VCaP (cell line): ENCODE measurements around the gene TARP.

Source experiments
- H3K27ac ChIP-seq: fragments of 450-650 bp; 2 replicates; pipeline ENCODE4 v1.5.1; 2017
- TF ChIP-seq, protein P1 (sequence below): fragments of 450-650 bp; conservative IDR thresholded peaks from 2 replicates; pipeline ENCODE4 v1.5.1; 2017; ENCODE audit warnings: mild to moderate bottlenecking, moderate library complexity

The TARP gene

DNA sequence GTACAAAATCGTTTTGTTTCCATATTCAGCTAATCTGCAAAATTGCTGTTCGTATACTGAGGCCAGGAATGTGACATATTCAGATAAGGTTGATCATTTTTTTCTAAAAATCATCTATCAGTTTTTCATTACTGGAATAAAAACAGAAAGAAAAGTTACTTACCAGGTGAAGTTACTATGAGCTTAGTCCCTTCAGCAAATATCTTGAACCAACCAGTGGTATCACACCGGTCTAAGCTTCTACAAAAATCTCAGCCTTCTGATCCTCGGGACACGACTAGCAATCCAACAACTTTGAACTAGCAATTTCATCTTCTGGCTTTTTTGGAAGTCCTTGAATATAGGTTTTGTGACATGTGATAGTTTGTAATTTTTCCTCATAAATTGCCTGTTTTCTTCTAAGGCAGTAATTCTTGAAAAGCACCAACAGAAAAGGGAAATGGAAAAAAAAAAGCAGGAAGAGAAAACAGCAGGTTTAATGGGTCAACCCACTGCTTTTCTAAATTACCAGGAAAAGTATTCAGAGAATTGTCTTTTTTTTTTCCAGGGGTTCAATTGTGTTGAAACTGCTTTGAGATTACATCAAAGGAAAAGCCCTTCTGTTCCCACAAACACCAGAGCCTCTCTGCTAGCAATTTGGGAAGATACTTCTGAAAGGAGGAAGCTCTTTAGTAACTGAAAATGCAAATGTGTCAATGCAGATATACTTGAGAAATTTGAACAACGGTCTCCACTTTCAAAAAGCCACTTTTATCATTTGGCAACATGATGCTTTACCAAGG lies 2.9 kb upstream of the TARP start:
- peak overlapping the region; percentile 100 for H3K27ac ChIP-seq
- TF ChIP-seq, protein P1, sequence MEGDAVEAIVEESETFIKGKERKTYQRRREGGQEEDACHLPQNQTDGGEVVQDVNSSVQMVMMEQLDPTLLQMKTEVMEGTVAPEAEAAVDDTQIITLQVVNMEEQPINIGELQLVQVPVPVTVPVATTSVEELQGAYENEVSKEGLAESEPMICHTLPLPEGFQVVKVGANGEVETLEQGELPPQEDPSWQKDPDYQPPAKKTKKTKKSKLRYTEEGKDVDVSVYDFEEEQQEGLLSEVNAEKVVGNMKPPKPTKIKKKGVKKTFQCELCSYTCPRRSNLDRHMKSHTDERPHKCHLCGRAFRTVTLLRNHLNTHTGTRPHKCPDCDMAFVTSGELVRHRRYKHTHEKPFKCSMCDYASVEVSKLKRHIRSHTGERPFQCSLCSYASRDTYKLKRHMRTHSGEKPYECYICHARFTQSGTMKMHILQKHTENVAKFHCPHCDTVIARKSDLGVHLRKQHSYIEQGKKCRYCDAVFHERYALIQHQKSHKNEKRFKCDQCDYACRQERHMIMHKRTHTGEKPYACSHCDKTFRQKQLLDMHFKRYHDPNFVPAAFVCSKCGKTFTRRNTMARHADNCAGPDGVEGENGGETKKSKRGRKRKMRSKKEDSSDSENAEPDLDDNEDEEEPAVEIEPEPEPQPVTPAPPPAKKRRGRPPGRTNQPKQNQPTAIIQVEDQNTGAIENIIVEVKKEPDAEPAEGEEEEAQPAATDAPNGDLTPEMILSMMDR = no peak

DNA sequence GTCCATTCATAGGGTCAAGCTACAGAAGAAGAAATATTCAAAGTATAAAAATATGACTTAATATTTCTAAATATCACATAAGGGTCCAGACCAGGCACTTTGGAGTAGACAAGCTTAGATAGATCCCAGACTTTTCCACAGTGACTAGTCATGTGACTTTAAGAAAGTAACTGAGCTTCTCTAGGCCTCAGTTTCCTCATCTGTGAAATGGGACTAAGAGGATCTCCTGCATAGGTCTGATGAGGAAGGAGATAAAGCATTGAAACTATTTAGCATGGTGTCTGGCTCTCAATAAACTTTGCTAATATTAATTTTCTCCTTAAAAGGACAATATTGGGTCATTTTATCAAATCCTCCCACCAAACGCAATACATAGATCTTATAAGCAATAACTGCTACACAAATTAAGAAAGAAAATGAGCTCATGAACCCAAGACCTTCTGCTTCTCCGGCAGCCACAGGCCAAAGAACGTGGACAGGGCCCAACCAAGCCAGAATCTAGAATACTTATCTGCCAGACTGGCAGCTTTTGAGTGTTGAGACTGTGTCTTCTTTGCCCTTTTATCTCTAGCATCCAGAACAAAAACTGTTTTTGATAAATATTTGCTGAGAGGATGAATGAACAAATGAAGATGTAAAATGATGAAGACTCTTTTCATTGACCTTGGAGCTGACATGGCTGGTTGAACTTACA lies 1.6 kb upstream of the TARP start:
- TF ChIP-seq, protein P1 = no peak
- peak overlapping the region; percentile 100 for H3K27ac ChIP-seq

DNA sequence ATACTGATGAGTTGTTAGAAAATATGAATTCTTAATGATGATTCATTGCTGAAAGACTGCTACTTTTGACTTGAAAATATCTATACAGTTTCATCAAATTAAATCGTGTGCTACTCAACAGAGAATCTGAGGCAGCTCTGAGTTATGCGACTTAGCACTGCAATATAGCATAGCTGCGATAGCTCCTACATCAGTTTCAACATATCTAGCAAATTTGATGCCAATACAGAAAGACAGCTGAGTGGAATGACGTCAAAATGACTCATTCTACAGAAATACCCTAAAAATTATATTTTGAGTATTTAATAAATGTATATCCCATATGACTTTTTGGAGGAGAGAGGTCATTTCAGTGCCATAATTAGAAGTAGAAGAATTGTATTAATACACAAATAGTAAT lies 1.1 kb upstream of the TARP start:
- peak overlapping the region; percentile 100 for H3K27ac ChIP-seq
- TF ChIP-seq, protein P1 = no peak

DNA sequence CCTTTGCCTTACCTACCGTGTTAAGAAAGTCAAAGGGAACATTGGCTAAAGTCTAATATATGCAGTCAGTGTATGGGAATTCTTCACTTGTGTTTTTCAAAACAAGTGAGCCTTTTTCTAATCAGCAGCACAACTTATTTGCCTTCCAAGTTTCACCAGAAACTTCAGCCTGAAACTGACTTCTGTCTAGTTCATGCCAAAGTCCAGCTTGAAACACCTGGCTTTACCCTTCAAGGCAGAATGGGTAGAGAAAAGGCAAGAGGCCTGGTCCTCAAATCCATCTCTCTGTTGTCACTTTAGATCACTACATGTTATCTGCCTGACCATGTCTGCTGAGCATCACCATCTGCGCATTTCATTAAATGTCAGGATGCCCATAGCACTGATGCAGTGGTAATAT lies 3.0 kb downstream of the TARP start:
- H3K27ac ChIP-seq = peak overlapping the region; percentile 100

DNA sequence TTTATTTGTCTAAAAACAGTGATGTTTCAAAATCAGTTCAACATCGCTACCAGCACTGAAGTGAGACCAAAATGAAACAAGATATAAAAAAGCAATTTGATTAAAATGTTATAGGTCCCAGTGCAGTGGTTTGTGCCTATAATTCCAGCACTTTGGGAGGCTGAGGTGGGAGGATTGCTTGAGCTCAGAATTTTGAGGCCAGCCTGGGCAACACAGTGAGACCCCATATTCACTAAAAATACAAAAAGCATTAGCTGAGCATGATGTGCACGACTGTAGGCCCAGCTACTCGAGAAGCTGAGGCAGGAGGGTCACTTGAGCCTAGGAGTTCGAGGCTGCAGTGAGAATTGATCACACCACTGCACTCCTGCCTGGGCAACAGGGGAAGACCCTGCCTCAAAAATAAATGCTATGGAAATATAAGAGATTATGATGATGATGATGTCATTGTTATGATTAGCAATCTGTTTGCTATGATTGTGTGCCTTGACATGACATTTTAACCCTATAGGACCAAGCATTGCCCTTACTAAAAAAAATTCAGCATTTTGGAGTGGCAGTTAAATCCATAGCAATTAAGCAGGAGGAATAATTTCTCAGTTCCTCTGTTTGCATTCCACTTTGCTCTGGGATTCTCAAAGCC lies 3.6 kb downstream of the TARP start:
- peak overlapping the region; percentile 100 for H3K27ac ChIP-seq

DNA sequence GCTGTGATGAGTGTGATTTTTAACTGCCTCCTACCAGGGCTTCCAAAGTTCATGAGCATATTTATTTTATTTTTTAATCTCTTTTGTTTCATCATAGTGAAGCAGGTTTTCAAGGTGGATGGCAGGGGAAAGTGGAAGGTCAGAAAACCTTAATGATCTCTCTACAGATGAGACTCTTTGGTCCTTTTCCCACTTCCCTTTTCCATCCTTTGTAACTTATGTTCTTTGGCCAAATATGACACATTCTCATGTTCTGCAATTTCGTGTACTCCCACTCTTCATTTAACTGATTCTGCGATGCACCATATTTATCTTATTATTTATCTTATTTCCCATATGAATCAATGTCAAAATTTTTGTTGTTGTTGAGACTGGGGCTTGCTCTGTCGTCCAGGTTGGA lies 7.5 kb downstream of the TARP start:
- peak overlapping the region; percentile 100 for H3K27ac ChIP-seq

DNA sequence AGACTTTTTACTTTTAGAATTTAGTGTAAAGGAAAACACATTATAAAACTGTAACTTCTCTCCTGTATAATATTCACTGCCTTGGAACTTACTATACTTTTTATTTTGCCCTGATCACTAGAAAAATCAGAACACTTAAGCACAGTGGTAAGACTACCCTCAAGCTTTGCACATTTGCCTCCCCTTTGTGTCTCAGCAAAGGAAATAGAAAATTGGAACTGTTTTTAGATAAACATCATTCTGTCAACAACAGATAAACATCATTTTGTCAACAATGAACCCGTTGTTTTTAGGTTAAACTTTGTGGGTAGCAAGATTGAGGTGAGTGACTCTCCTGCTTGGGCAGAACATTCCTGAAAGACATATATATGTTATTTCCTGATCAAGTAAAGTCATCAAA lies 8.8 kb downstream of the TARP start:
- H3K27ac ChIP-seq = peak overlapping the region; percentile 100

DNA sequence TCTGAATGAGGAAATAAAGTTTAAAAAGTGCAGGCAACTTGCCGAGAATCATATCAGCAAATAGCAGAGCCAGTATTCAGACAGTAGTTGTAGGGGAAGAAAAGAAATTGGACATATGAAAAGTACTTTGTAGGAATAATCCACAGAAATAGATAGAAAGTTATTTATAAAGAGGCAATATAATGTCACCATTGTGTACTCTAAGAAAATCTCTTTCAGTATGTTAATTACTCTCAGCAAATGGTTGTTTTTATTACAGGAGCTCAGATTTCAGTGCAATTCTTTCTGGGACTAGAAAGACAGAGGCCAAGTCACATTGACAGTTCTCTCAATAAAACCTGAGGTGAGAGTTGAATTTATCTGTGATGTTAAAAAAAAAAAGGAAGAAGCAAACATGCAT lies 10.2 kb downstream of the TARP start:
- peak overlapping the region; percentile 100 for H3K27ac ChIP-seq

DNA sequence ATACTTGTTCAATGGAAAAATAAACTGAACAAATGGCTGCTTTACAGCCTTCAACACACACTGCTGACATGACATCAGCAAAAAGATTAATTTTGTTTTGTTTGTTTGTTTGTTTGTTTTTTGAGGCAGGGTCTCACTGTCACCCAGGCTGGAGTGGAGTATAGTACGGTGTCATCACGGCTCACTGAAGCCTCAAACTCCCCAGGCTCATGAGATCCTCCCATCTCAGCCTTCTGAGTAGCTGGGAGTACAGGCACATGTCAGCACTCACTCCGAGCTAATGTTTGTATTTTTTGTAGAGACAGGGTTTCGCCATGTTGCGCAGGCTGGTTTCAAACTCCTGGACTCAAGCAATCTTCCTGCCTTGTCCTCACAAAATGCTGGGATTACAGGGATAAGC lies 10.9 kb downstream of the TARP start:
- TF ChIP-seq, protein P1 = no peak
- peak overlapping the region; percentile 100 for H3K27ac ChIP-seq

DNA sequence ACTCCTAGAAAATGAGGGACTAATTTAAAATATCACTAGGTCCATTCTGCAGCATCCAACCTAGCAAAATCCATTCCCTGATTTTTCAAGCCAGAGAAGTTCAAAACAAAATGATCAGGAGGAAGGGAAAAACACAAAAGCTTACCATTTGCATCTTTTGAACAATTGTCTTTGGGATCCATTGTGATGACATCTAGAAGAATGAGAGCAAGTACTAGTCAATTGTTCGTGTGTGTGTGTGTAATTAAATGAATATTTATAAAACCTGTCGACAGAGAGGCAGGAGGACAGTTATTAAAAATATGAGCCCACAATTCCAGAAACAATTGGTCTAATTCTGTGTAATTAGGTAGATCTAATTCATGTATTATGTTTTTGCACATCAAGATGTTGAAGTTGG lies 11.4 kb downstream of the TARP start:
- H3K27ac ChIP-seq = peak overlapping the region; percentile 100

DNA sequence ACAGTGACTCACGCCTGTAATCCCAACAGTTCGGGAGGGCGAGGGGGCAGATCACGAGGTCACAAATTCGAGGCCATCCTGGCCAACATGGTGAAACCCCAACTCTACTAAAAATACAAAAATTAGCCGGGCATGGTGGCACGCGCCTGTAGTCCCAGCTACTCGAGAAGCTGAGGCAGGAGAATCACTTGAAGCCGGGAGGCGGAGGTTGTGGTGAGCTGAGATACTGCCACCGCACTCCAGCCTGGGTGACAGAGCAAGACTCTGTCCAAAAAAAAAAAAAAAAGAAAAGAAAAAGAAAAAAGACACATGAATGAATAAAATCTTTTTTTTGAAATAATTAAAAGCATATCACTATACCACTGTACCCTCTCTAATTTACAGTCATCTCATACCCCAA lies 11.8 kb downstream of the TARP start:
- H3K27ac ChIP-seq = peak overlapping the region; percentile 100

DNA sequence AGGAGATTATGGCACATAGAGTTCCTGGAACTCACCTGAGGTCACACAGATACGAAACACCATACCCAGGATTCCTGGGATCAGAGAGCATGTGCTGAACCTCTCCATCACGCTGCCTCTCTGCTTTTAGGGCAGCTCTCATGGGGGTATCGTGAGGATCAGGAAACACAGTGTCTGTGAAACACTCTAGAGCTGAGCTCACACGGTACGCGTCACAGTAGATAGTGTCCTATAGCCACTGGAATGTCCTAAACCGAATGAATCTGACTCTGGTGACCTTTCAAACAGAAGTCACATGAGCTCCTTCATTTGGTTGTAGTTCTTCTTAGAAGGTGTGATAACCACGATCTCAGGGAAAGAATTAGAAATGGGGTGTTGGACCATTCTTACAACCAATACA lies 14.3 kb downstream of the TARP start:
- H3K27ac ChIP-seq = peak overlapping the region; percentile 100
